Peyer's patch (tissue), 4 donors: ENCODE data around the gene RNF217.

Source experiments
- CTCF ChIP-seq, 6 experiments: fragments of 450-650 bp in 4 of 6; fragments of 200-600 bp in 2 of 6; sonication (generic) in 1 of 6; IDR thresholded peaks; one replicate each; pipeline ENCODE4 v1.5.1; 2017 to 2019; ENCODE audit warnings: antibody characterized with exemption in 6 of 6, mild to moderate bottlenecking in 3 of 6, moderate library complexity in 1 of 6
- POLR2A ChIP-seq, 2 donors: fragments of 450-650 bp; IDR thresholded peaks; one replicate each; pipeline ENCODE4 v1.5.1; 2017; ENCODE audit warnings: antibody characterized with exemption in 2 of 2, mild to moderate bottlenecking in 2 of 2, moderate library complexity in 2 of 2

GRCh38 chr6:124983383-124984083, 21.3 kb downstream of the RNF217 start:
- TF ChIP-seq POLR2A (IDR thresholded peaks at IDR 0.05): no peak
- no peak for TF ChIP-seq CTCF (IDR thresholded peaks at IDR 0.05)
